ENCODE data around the gene CD276. TPM values are rescaled to one million over a fixed set of nuclear protein-coding genes. Genes with fewer than 3 reads are reported as not detected.

Gene CD276
- total RNA-seq, 3 donors from 2014 or later: 26.2 to 39.2 (median 29.9) TPM

DNA sequence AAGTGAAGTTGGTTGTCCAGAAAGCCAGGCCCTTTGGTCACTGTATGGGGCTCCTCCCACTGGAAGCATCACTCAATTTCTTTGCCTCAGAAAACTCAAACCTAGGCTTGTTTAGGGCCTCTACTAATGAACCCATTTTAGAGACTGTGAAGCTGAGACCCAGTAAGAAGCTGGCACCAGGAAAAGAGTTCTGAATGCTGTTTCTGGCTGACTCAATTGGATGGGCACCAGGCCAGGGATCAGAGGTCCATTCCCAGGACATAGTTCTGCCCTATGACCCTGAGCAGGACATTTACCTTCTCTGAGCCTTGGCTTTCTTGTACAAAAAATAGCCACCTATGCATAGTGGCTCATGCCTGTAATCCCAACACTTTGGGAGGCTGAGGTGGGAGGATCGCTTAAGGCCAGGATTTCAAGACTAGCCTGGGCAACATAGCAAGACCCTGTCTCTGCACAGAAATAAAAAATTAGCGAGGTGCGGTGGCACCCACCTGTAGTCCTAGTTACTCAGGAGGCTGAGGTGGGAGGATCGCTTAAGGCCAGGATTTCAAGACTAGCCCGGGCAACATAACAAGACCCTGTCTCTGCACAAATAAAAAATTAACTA, 30.6 kb downstream of the CD276 start:
- DNase-seq (no peak), ATAC-seq (no peak)
- intact Hi-C loops (cut with DNase I, micrococcal nuclease): no loop called here
- TF ChIP-seq, protein P1, sequence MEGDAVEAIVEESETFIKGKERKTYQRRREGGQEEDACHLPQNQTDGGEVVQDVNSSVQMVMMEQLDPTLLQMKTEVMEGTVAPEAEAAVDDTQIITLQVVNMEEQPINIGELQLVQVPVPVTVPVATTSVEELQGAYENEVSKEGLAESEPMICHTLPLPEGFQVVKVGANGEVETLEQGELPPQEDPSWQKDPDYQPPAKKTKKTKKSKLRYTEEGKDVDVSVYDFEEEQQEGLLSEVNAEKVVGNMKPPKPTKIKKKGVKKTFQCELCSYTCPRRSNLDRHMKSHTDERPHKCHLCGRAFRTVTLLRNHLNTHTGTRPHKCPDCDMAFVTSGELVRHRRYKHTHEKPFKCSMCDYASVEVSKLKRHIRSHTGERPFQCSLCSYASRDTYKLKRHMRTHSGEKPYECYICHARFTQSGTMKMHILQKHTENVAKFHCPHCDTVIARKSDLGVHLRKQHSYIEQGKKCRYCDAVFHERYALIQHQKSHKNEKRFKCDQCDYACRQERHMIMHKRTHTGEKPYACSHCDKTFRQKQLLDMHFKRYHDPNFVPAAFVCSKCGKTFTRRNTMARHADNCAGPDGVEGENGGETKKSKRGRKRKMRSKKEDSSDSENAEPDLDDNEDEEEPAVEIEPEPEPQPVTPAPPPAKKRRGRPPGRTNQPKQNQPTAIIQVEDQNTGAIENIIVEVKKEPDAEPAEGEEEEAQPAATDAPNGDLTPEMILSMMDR (IDR thresholded peaks at IDR 0.05): no peak
- Histone ChIP-seq H3K4me1 (ENCODE audit: low read depth) (no peaks in the 10 kb centered on the region), H3K36me3 (ENCODE audit: low read depth) (no peaks in the 10 kb centered on the region), H3K9me3 (no peaks in the 10 kb centered on the region), H3K4me3 (no peak overlapping the region)

DNA sequence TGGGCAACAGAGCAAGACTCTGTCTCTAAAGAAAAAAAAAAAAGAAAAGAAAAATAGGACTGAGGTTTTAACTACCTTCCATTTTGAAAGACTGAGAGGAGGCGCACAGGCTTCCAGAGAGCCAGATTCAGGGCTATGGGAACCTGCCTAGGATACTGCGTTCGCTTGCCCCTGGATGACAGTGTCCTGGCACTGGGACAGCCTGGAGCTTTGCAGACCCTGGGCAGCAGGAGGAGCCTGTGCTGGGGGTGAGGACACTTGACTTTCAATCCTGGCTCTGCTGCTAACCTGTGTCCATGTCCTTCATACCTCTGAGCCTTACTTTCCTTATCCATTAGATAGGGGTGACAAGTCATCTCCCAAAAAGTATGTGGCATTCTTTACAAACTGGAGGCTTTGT, 31.2 kb downstream of the CD276 start:
- TF ChIP-seq, protein P1 (IDR thresholded peaks at IDR 0.05): no peak
- Histone ChIP-seq H3K9me3 (no peaks in the 10 kb centered on the region), H3K4me3 (no peak overlapping the region), H3K36me3 (ENCODE audit: low read depth) (no peaks in the 10 kb centered on the region), H3K4me1 (ENCODE audit: low read depth) (no peaks in the 10 kb centered on the region)
- intact Hi-C loops (cut with DNase I, micrococcal nuclease): no loop called here
- ATAC-seq (no peak), DNase-seq (no peak)

DNA sequence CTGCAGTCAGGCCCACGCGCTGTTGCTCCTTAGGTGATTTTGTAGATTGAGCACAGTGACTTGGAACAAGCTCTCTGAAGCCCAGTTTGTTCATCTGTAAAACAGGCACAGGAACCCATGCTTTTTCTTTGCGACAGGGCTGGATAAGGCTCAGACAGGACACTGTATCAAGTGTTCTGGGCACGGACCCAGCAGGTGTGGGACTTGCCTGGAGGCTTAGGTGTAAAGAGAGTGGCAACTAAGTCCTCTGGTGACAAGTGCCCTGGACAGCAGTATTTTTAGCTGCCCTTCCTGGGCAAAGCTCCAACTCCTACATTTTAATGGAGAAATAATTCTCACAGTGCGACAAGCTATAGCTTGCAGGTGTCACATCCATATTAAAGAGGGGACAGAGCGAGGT, 32.2 kb downstream of the CD276 start:
- Histone ChIP-seq H3K36me3 (ENCODE audit: low read depth) (no peaks in the 10 kb centered on the region), H3K9me3 (no peaks in the 10 kb centered on the region), H3K4me1 (ENCODE audit: low read depth) (no peaks in the 10 kb centered on the region), H3K4me3 (no peak overlapping the region)
- intact Hi-C loops (cut with DNase I, micrococcal nuclease): no loop called here
- TF ChIP-seq, protein P1 (IDR thresholded peaks at IDR 0.05): no peak
- ATAC-seq (peak; percentile 26), DNase-seq (no peak)

DNA sequence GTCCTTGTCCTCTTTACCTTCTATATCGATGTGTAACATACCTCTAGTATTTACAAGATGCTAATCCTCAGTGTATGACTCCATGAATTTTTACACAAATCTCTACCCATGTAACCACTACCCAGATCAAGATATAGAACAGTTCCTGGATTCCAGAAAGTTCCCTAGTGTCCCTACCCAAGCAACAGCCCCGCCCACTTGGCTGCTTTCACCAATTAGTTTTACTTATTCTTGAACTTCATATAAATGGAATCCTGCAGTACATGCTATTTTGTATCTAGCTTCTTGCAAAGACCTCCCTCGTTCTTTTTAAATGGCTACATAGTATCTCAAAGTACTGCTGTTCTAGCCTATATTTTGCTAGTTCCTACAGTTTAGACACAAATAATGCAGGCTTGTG, 33.0 kb downstream of the CD276 start:
- intact Hi-C loops (cut with DNase I, micrococcal nuclease): no loop called here
- Histone ChIP-seq H3K4me3 (no peak overlapping the region), H3K4me1 (ENCODE audit: low read depth) (no peaks in the 10 kb centered on the region), H3K9me3 (no peaks in the 10 kb centered on the region), H3K36me3 (ENCODE audit: low read depth) (no peaks in the 10 kb centered on the region)
- ATAC-seq (no peak), DNase-seq (peak in 1 of 3 donors; percentile 21)
- TF ChIP-seq, protein P1 (IDR thresholded peaks at IDR 0.05): no peak

DNA sequence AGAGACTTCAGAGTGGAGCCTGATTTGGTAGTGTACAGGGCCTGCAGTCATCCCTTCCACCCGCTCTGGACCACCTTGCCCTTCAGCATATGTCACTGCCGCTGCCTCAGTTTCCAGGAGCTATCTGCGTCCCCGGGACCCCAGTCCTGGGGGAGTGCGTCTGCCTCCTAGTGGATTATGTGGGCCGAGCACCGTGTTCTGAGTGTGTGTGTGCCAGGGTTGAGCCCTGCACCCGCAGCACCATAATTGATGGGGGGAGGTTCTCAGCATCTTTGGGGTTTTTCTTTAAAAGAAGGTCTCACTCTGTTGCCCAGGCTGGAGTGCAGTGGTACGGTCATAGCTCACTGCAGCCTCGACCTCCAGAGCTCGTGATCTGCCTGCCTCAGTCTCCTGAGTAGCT, 33.6 kb downstream of the CD276 start:
- H3K9me3 ChIP-seq: no peaks in the 10 kb centered on the region
- no peaks in the 10 kb centered on the region for H3K4me1 ChIP-seq (ENCODE audit: low read depth)
- no peaks in the 10 kb centered on the region for H3K36me3 ChIP-seq (ENCODE audit: low read depth)
- TF ChIP-seq, protein P1 (IDR thresholded peaks at IDR 0.05): no peak
- DNase-seq (no peak), ATAC-seq (no peak)
- intact Hi-C loops (cut with DNase I, micrococcal nuclease): no loop called here
- H3K4me3 ChIP-seq: no peak overlapping the region

DNA sequence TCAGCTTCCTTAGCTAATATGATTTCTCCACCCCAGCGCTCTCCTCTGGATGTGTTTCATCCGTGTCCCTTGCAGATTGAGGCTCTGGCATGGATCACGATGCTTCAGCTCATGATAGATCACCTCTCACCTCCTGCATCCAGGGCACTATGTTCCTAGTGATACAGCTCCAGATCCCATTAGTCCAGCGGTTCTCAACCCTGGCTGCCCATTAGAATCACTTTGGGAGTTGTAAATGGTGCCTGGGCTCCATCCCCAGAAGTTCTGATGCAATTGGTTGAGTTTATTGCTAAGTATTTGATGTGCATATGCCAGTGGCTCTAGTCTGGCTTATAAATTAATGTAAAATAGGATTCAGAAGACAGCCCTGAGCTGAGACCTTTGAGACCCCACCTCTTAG, 34.5 kb downstream of the CD276 start:
- Histone ChIP-seq H3K4me3 (no peak overlapping the region), H3K36me3 (ENCODE audit: low read depth) (no peaks in the 10 kb centered on the region), H3K4me1 (ENCODE audit: low read depth) (no peaks in the 10 kb centered on the region), H3K9me3 (no peaks in the 10 kb centered on the region)
- TF ChIP-seq, protein P1 (IDR thresholded peaks at IDR 0.05): no peak
- no peak for ATAC-seq
- intact Hi-C loops (cut with DNase I, micrococcal nuclease): no loop called here
- no peak for DNase-seq

All from mucosa of descending colon (tissue), 3 donors.